WTC11 (cell line): ENCODE data around the gene KCNJ16. TPM values are rescaled to one million over a fixed set of nuclear protein-coding genes. Genes with fewer than 3 reads are reported as not detected.

Experiments
- ATAC-seq: fragments of 200-7000 bp; cut with Tn5 transposase; 2 replicates; pipeline ENCODE4 v1.10.0; 2021; ENCODE audit warnings: mild to moderate bottlenecking, moderate library complexity
- CTCF ChIA-PET: fragments of 300-600 bp; sonication (Branson Sonifier 250); formaldehyde crosslinking; loops from one replicate; lab custom pipeline; 2021; ENCODE audit warnings: antibody characterized with exemption; lab: Charles Lee
- POLR2A ChIA-PET: fragments of 350-600 bp; sonication (Branson Sonifier 250); formaldehyde crosslinking; loops from one replicate; lab custom pipeline; 2021; ENCODE audit warnings: antibody characterized with exemption; lab: Charles Lee
- DNase-seq: peaks from one replicate; pipeline ENCODE4 v3.0.0; 2021; ENCODE audit warnings: low spot score
- H3K27ac Mint-ChIP-seq: 2 replicates; pipeline ENCODE4 v1.8.0; 2021; ENCODE audit warnings: mixed read lengths
- H3K27me3 Mint-ChIP-seq: 2 replicates; pipeline ENCODE4 v1.8.0; 2021; ENCODE audit warnings: low read depth, mild to moderate bottlenecking, moderate library complexity, mixed read lengths
- H3K36me3 Mint-ChIP-seq: 2 replicates; pipeline ENCODE4 v1.8.0; 2021; ENCODE audit warnings: mixed read lengths
- H3K4me1 Mint-ChIP-seq: 2 replicates; pipeline ENCODE4 v1.8.0; 2022; ENCODE audit warnings: mixed read lengths
- H3K4me3 Mint-ChIP-seq: 2 replicates; pipeline ENCODE4 v1.8.0; 2021; ENCODE audit warnings: mild to moderate bottlenecking, moderate library complexity, mixed read lengths
- H3K9me3 Mint-ChIP-seq: 2 replicates; pipeline ENCODE4 v1.8.0; 2021; ENCODE audit warnings: mixed read lengths
- AFF4 ChIP-seq: sonication (generic); formaldehyde crosslinking; IDR thresholded peaks from 2 replicates; pipeline ENCODE4 v1.8.1; 2023; ENCODE audit warnings: mild to moderate bottlenecking, missing genetic modification reagents, borderline replicate concordance
- ARID4B ChIP-seq: sonication (generic); formaldehyde crosslinking; IDR thresholded peaks from 2 replicates; pipeline ENCODE4 v1.8.0; 2023; ENCODE audit warnings: missing genetic modification reagents, mild to moderate bottlenecking, borderline replicate concordance
- CTCF ChIP-seq: fragments of 200-600 bp; IDR thresholded peaks from 2 replicates; pipeline ENCODE4 v1.8.0; 2022; ENCODE audit warnings: antibody characterized with exemption
- ELF4 ChIP-seq: sonication (generic); formaldehyde crosslinking; IDR thresholded peaks from 2 replicates; pipeline ENCODE4 v1.8.1; 2022; ENCODE audit warnings: low read depth, mild to moderate bottlenecking, moderate library complexity, missing genetic modification reagents
- ERG ChIP-seq: fragments of 250-450 bp; sonication (Bioruptor Pico); IDR thresholded peaks from 2 replicates; pipeline ENCODE4 v1.8.0; 2021; ENCODE audit warnings: mild to moderate bottlenecking
- ETV6 ChIP-seq: sonication (generic); formaldehyde crosslinking; IDR thresholded peaks from 2 replicates; pipeline ENCODE4 v1.8.1; 2022; ENCODE audit warnings: mild to moderate bottlenecking, missing genetic modification reagents
- HMGA2 ChIP-seq: fragments of 250-450 bp; sonication (Bioruptor Pico); IDR thresholded peaks from 2 replicates; pipeline ENCODE4 v1.4.0; 2021; ENCODE audit warnings: mild to moderate bottlenecking, moderate library complexity
- IRF1 ChIP-seq: sonication (generic); formaldehyde crosslinking; IDR thresholded peaks from 2 replicates; pipeline ENCODE4 v1.8.0; 2023; ENCODE audit warnings: missing genetic modification reagents
- JAZF1 ChIP-seq: fragments of 250-450 bp; sonication (Bioruptor Pico); IDR thresholded peaks from 2 replicates; pipeline ENCODE4 v1.9.0; 2021; ENCODE audit warnings: moderate library complexity, mild to moderate bottlenecking, inconsistent platforms
- KAT7 ChIP-seq: sonication (generic); formaldehyde crosslinking; IDR thresholded peaks from 2 replicates; pipeline ENCODE4 v1.8.1; 2023; ENCODE audit warnings: missing genetic modification reagents, mild to moderate bottlenecking, borderline replicate concordance
- NFATC4 ChIP-seq: fragments of 250-450 bp; sonication (Bioruptor Pico); IDR thresholded peaks from 2 replicates; pipeline ENCODE4 v1.9.0; 2021; ENCODE audit warnings: mild to moderate bottlenecking
- PRRX2 ChIP-seq: fragments of 250-450 bp; sonication (Bioruptor Pico); IDR thresholded peaks from 2 replicates; pipeline ENCODE4 v1.8.0; 2021; ENCODE audit warnings: mild to moderate bottlenecking
- RELA ChIP-seq: sonication (generic); formaldehyde crosslinking; IDR thresholded peaks from 2 replicates; pipeline ENCODE4 v1.8.1; 2022; ENCODE audit warnings: missing genetic modification reagents, mild to moderate bottlenecking, borderline replicate concordance
- RORB ChIP-seq: fragments of 250-450 bp; sonication (Bioruptor Pico); IDR thresholded peaks from 2 replicates; pipeline ENCODE4 v1.9.0; 2021; ENCODE audit warnings: mild to moderate bottlenecking
- SMAD3 ChIP-seq: sonication (generic); formaldehyde crosslinking; IDR thresholded peaks from 2 replicates; pipeline ENCODE4 v1.8.0; 2022; ENCODE audit warnings: missing genetic modification reagents, mild to moderate bottlenecking, borderline replicate concordance
- USF1 ChIP-seq: sonication (generic); formaldehyde crosslinking; IDR thresholded peaks from 2 replicates; pipeline ENCODE4 v1.8.0; 2022; ENCODE audit warnings: mild to moderate bottlenecking, missing genetic modification reagents
- ZBTB21 ChIP-seq: sonication (generic); formaldehyde crosslinking; IDR thresholded peaks from 2 replicates; pipeline ENCODE4 v1.8.1; 2023; ENCODE audit warnings: mild to moderate bottlenecking, missing genetic modification reagents, borderline replicate concordance
- total RNA-seq: library from RNA; stranded (reverse); gene quantifications from 3 replicates; pipeline ENCODE4 v1.2.3, GENCODE V29; 2021

Gene KCNJ16
- total RNA-seq, 1 experiment from 2014 or later: not detected

GRCh38 chr17:70139449-70139993 is 64.5 kb downstream of the KCNJ16 start (continued):
- no peak for TF ChIP-seq CTCF

- ChIA-PET CTCF (interaction anchor here (0.5 to 1.1 kb wide), 4 partner anchors 17 to 430 kb away, joined by 3 to 4 read pairs (median 3); no protein-coding TSS in a partner anchor), POLR2A (no interaction called here)
- Mint-ChIP-seq H3K36me3 (no peaks in the 10 kb centered on the region), H3K4me3 (no peak overlapping the region), H3K27me3 (no peaks in the 10 kb centered on the region), H3K9me3 (no peaks in the 10 kb centered on the region), H3K27ac (no peak overlapping the region), H3K4me1 (no peaks in the 10 kb centered on the region)
- DNase-seq: no peak
- no peak for TF ChIP-seq ZBTB21 (CRISPR knock-in tag)
- TF ChIP-seq CTCF: peak; percentile 39; the same call in 1 of the 2 replicates
- no peak for ATAC-seq
Measured at GRCh38 chr17:70144260-70144846, 69.3 kb downstream of the KCNJ16 start.

GRCh38 chr17:70153210-70153609 is 78.2 kb downstream of the KCNJ16 start:
- Mint-ChIP-seq H3K36me3 (no peaks in the 10 kb centered on the region), H3K4me1 (no peaks in the 10 kb centered on the region), H3K9me3 (no peaks in the 10 kb centered on the region), H3K27me3 (no peaks in the 10 kb centered on the region), H3K4me3 (no peak overlapping the region), H3K27ac (no peak overlapping the region)
- TF ChIP-seq ELF4 (no peak), RORB (CRISPR knock-in tag) (no peak), RELA (CRISPR knock-in tag) (no peak), JAZF1 (CRISPR knock-in tag) (no peak), ETV6 (CRISPR knock-in tag) (no peak), SMAD3 (CRISPR knock-in tag) (no peak), HMGA2 (no peak), KAT7 (CRISPR knock-in tag) (no peak), ARID4B (CRISPR knock-in tag) (no peak), IRF1 (CRISPR knock-in tag) (no peak), ZBTB21 (CRISPR knock-in tag) (no peak), PRRX2 (CRISPR knock-in tag) (no peak), AFF4 (CRISPR knock-in tag) (no peak), USF1 (CRISPR knock-in tag) (no peak), NFATC4 (no peak), ERG (CRISPR knock-in tag) (no peak)
- CTCF ChIA-PET: no interaction called here
- POLR2A ChIA-PET: no interaction called here
- ATAC-seq (no peak), DNase-seq (no peak)
